Measurements from ENCODE around the gene SNN. TPM values are rescaled to one million over a fixed set of nuclear protein-coding genes. Genes with fewer than 3 reads are reported as not detected.

The SNN gene
- total RNA-seq, 1 experiment from 2014 or later, result 12.6 TPM

GRCh38 chr16:11634312-11634711 is 33.9 kb upstream of the SNN start:
- Histone ChIP-seq H3K9me3 (ENCODE audit: insufficient read depth, low read depth) (no peaks in the 10 kb centered on the region), H3K36me3 (ENCODE audit: low read depth) (no peaks in the 10 kb centered on the region), H3K4me2 (0 out of 2 replicates have a peak overlapping the region, but pooled peaks have one; percentile 19), H3K9me2 (ENCODE audit: insufficient read depth) (no peaks in the 10 kb centered on the region), H3K4me3 (no peak overlapping the region), H2AFZ (no peak overlapping the region), H3K79me2 (ENCODE audit: low read depth) (no peaks in the 10 kb centered on the region), H3F3A (ENCODE audit: insufficient read depth, low read depth) (peaks cover 21% of the 10 kb centered on the region; the same call in 1 of the 2 replicates), H3K27me3 (ENCODE audit: insufficient read depth, low read depth) (no peaks in the 10 kb centered on the region), H3K27ac (no peak overlapping the region), H3K4me1 (replicated peaks; ENCODE audit: insufficient read depth) (peaks cover 43% of the 10 kb centered on the region), H4K20me1 (ENCODE audit: insufficient read depth) (no peaks in the 10 kb centered on the region)
- intact Hi-C loops (cut with micrococcal nuclease; ENCODE audit: unreplicated experiment), result no loop called here
- DNase-seq, result no peak
- POLR2A ChIA-PET (ENCODE audit: unreplicated experiment), result no interaction called here
- BruUV-seq (replicated peaks), result no TSS peak
- TF ChIP-seq EZH2 (IDR thresholded peaks at IDR 0.05; ENCODE audit: low read depth) (no peak), CTCF (conservative IDR thresholded peaks at IDR 0.05) (no peak)
- CTCF ChIA-PET, result interaction anchor here (0.7 kb wide), 1 partner anchor 102 kb away, joined by 3 read pairs; no protein-coding TSS in a partner anchor

GRCh38 chr16:11635113-11635652 is 33.1 kb upstream of the SNN start:
- Histone ChIP-seq H3K4me1 (replicated peaks; ENCODE audit: insufficient read depth) (peaks cover 42% of the 10 kb centered on the region), H3K4me3 (no peak overlapping the region), H3K9me3 (ENCODE audit: insufficient read depth, low read depth) (no peaks in the 10 kb centered on the region), H3K79me2 (ENCODE audit: low read depth) (no peaks in the 10 kb centered on the region), H3F3A (ENCODE audit: insufficient read depth, low read depth) (peaks cover 29% of the 10 kb centered on the region), H3K27me3 (ENCODE audit: insufficient read depth, low read depth) (no peaks in the 10 kb centered on the region), H3K36me3 (ENCODE audit: low read depth) (no peaks in the 10 kb centered on the region), H3K9me2 (ENCODE audit: insufficient read depth) (no peaks in the 10 kb centered on the region), H3K4me2 (no peak overlapping the region), H4K20me1 (ENCODE audit: insufficient read depth) (no peaks in the 10 kb centered on the region), H2AFZ (no peak overlapping the region), H3K27ac (no peak overlapping the region)
- no peak for TF ChIP-seq EZH2 (IDR thresholded peaks at IDR 0.05; ENCODE audit: low read depth)
- TF ChIP-seq CTCF (conservative IDR thresholded peaks at IDR 0.05), result no peak
- ChIA-PET POLR2A (ENCODE audit: unreplicated experiment) (interaction anchor here (0.6 to 1.3 kb wide), 2 partner anchors 49 to 616 kb away, joined by 3 to 4 read pairs; no protein-coding TSS in a partner anchor), CTCF (interaction anchor here (0.6 to 0.7 kb wide), 2 partner anchors 38 to 103 kb away, joined by 3 read pairs; no protein-coding TSS in a partner anchor)
- no TSS peak for BruUV-seq (replicated peaks)
- DNase-seq, result no peak
- intact Hi-C loops (cut with micrococcal nuclease; ENCODE audit: unreplicated experiment), result no loop called here

GRCh38 chr16:11635679-11636171 is 32.5 kb upstream of the SNN start:
- peaks cover 35% of the 10 kb centered on the region for H3F3A ChIP-seq (ENCODE audit: insufficient read depth, low read depth)
- no peak overlapping the region for H3K4me3 ChIP-seq
- H3K79me2 ChIP-seq (ENCODE audit: low read depth), result no peaks in the 10 kb centered on the region
- H3K27me3 ChIP-seq (ENCODE audit: insufficient read depth, low read depth), result no peaks in the 10 kb centered on the region
- TSS peak; percentile 63 for BruUV-seq (replicated peaks)
- no peak overlapping the region for H3K27ac ChIP-seq
- POLR2A ChIA-PET (ENCODE audit: unreplicated experiment), result interaction anchor here (0.6 to 1.5 kb wide), 5 partner anchors 8 to 616 kb away, joined by 3 to 12 read pairs (median 4); partner anchors contain the start of gene LITAF
- no peaks in the 10 kb centered on the region for H3K36me3 ChIP-seq (ENCODE audit: low read depth)
- no peaks in the 10 kb centered on the region for H3K9me3 ChIP-seq (ENCODE audit: insufficient read depth, low read depth)
- H4K20me1 ChIP-seq (ENCODE audit: insufficient read depth), result no peaks in the 10 kb centered on the region
- no peak overlapping the region for H3K4me2 ChIP-seq
- no peak overlapping the region for H2AFZ ChIP-seq
- no peaks in the 10 kb centered on the region for H3K9me2 ChIP-seq (ENCODE audit: insufficient read depth)
- TF ChIP-seq CTCF (conservative IDR thresholded peaks at IDR 0.05) (no peak), EZH2 (IDR thresholded peaks at IDR 0.05; ENCODE audit: low read depth) (no peak)
- peaks cover 41% of the 10 kb centered on the region for H3K4me1 ChIP-seq (replicated peaks; ENCODE audit: insufficient read depth)
- no peak for DNase-seq
- CTCF ChIA-PET, result interaction anchor here (0.8 to 1.2 kb wide), 2 partner anchors 39 to 104 kb away, joined by 3 read pairs; no protein-coding TSS in a partner anchor
- intact Hi-C loops (cut with micrococcal nuclease; ENCODE audit: unreplicated experiment), result no loop called here
